ENCODE results near the gene PRKN.

Gene PRKN

DNA sequence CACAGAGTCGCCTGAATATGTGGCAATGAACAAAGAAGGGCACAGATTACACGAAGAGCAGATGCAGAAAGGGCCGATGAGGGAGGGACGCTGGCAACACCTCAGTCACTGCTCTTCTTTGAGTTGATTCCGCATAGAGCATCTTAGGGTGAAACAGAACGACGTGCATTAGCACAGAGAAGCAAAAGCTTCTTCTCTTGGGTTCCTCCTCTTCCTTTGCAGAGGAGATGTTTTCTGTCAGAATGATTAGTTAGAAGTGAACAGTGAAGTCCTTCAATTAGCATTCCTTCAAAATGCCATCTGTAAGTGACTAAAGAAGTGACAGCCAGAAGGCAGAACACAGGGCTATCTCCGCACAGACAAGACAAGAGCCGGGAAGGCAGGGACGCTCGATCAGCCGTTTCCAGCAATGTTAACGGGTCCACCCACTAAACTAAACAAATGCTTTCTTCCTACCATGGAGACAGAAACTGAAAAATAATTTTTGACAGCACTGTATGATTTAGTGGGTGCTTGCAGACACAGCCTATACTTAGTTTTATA lies 1233.9 kb downstream of the PRKN start:
- Histone ChIP-seq H4K20me1 (ENCODE audit: insufficient read depth, low read length) (no peaks in the 10 kb centered on the region), H2AFZ (ENCODE audit: low read length) (no peak overlapping the region), H3K9me2 (ENCODE audit: low read depth, low read length) (no peaks in the 10 kb centered on the region), H3K4me2 (ENCODE audit: low read length) (no peak overlapping the region), H3F3A (ENCODE audit: insufficient read depth, low read length) (no peaks in the 10 kb centered on the region), H3K4me3 (ENCODE audit: low read depth, low read length, poor library complexity, severe bottlenecking) (no peak overlapping the region), H3K27me3 (ENCODE audit: insufficient read depth, low read length) (no peaks in the 10 kb centered on the region), H3K27ac (ENCODE audit: low read depth, low read length, poor library complexity, severe bottlenecking) (no peak overlapping the region), H3K9ac (ENCODE audit: low read length) (no peak overlapping the region), H3K9me3 (ENCODE audit: low read length) (no peaks in the 10 kb centered on the region), H3K4me1 (ENCODE audit: insufficient read depth, low read length, severe bottlenecking) (no peaks in the 10 kb centered on the region), H3K36me3 (ENCODE audit: insufficient read depth, low read length) (no peaks in the 10 kb centered on the region), H3K79me2 (ENCODE audit: insufficient read depth, low read length) (no peaks in the 10 kb centered on the region)
- TF ChIP-seq, protein P1, sequence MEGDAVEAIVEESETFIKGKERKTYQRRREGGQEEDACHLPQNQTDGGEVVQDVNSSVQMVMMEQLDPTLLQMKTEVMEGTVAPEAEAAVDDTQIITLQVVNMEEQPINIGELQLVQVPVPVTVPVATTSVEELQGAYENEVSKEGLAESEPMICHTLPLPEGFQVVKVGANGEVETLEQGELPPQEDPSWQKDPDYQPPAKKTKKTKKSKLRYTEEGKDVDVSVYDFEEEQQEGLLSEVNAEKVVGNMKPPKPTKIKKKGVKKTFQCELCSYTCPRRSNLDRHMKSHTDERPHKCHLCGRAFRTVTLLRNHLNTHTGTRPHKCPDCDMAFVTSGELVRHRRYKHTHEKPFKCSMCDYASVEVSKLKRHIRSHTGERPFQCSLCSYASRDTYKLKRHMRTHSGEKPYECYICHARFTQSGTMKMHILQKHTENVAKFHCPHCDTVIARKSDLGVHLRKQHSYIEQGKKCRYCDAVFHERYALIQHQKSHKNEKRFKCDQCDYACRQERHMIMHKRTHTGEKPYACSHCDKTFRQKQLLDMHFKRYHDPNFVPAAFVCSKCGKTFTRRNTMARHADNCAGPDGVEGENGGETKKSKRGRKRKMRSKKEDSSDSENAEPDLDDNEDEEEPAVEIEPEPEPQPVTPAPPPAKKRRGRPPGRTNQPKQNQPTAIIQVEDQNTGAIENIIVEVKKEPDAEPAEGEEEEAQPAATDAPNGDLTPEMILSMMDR (IDR thresholded peaks at IDR 0.05; ENCODE audit: low read length): no peak
- no peak for TF ChIP-seq EZH2 (IDR thresholded peaks at IDR 0.05; ENCODE audit: borderline replicate concordance, low read length)

DNA sequence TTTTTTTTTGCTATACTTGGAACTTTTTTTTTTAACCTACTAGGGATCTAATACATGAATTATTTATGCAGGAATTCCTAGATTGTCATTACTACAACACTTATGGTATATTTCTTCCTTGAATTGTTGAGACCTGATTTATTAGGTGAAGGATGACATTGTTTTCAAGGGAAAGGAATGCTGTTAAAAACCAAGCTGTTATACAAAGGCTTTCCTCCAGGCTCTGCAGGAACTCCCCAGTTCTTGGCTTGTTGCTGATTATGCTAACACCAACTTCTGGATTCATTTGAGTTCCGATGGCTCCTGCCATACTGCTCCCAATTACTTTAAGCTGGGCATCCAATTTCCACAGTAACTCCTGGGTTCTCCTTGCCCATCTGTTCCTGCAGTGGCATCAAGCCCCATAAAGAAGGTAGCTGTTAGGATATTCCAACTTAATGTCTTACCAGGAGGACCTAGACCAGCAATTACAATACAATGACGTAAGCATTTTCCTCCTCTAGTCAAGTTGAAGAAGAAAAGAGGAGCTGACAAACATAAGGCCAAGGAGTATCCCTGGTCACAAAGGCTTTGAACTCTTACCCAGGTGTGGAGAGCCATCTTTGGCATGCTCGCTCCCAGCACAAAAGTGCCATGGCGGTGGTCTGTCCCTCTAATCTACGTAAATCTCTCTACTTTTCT lies 1237.8 kb downstream of the PRKN start:
- H3K27me3 ChIP-seq (ENCODE audit: insufficient read depth, low read length): 0 out of 2 replicates have a peak, but pooled peaks cover 3% of the 10 kb centered on the region
- no peaks in the 10 kb centered on the region for H3K9me2 ChIP-seq (ENCODE audit: low read depth, low read length)
- no peaks in the 10 kb centered on the region for H3K9me3 ChIP-seq (ENCODE audit: low read length)
- no peaks in the 10 kb centered on the region for H3K79me2 ChIP-seq (ENCODE audit: insufficient read depth, low read length)
- H3K4me2 ChIP-seq (ENCODE audit: low read length): no peak overlapping the region
- H3K27ac ChIP-seq (ENCODE audit: low read depth, low read length, poor library complexity, severe bottlenecking): no peak overlapping the region
- no peaks in the 10 kb centered on the region for H3F3A ChIP-seq (ENCODE audit: insufficient read depth, low read length)
- H3K36me3 ChIP-seq (ENCODE audit: insufficient read depth, low read length): no peaks in the 10 kb centered on the region
- H4K20me1 ChIP-seq (ENCODE audit: insufficient read depth, low read length): no peaks in the 10 kb centered on the region
- no peak overlapping the region for H3K4me3 ChIP-seq (ENCODE audit: low read depth, low read length, poor library complexity, severe bottlenecking)
- TF ChIP-seq, protein P1 (IDR thresholded peaks at IDR 0.05; ENCODE audit: low read length): no peak
- TF ChIP-seq EZH2 (IDR thresholded peaks at IDR 0.05; ENCODE audit: borderline replicate concordance, low read length): no peak
- H3K4me1 ChIP-seq (ENCODE audit: insufficient read depth, low read length, severe bottlenecking): no peaks in the 10 kb centered on the region
- no peak overlapping the region for H3K9ac ChIP-seq (ENCODE audit: low read length)
- H2AFZ ChIP-seq (ENCODE audit: low read length): no peak overlapping the region

DNA sequence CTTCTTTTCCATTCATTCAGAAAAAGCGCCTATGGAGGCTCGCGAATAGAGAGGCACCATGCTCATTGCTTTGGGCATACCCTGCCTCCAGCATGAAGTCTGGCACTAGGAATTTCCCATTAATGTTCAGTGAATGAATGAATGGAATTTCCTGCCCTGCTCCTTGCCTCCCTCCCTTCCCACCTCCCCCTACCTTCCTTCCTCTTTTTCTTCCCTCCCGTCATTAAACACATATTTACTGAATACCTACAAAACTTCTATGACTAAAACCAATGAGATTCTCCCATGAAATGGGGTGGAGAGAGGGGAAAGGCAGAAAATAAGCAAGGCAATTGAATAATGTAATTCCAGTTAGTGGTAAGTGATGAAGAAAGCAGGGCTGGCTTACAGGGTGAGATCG lies 1239.9 kb downstream of the PRKN start:
- H3K4me3 ChIP-seq (ENCODE audit: low read depth, low read length, poor library complexity, severe bottlenecking): no peak overlapping the region
- no peak overlapping the region for H2AFZ ChIP-seq (ENCODE audit: low read length)
- H3K9ac ChIP-seq (ENCODE audit: low read length): no peak overlapping the region
- H3K4me2 ChIP-seq (ENCODE audit: low read length): no peak overlapping the region
- 0 out of 2 replicates have a peak, but pooled peaks cover 3% of the 10 kb centered on the region for H3K27me3 ChIP-seq (ENCODE audit: insufficient read depth, low read length)
- H3K9me2 ChIP-seq (ENCODE audit: low read depth, low read length): no peaks in the 10 kb centered on the region
- H3K27ac ChIP-seq (ENCODE audit: low read depth, low read length, poor library complexity, severe bottlenecking): no peak overlapping the region
- no peaks in the 10 kb centered on the region for H3K4me1 ChIP-seq (ENCODE audit: insufficient read depth, low read length, severe bottlenecking)
- H3K9me3 ChIP-seq (ENCODE audit: low read length): no peaks in the 10 kb centered on the region
- H4K20me1 ChIP-seq (ENCODE audit: insufficient read depth, low read length): no peaks in the 10 kb centered on the region
- TF ChIP-seq, protein P1 (IDR thresholded peaks at IDR 0.05; ENCODE audit: low read length): no peak
- no peak for TF ChIP-seq EZH2 (IDR thresholded peaks at IDR 0.05; ENCODE audit: borderline replicate concordance, low read length)
- no peaks in the 10 kb centered on the region for H3K79me2 ChIP-seq (ENCODE audit: insufficient read depth, low read length)
- no peaks in the 10 kb centered on the region for H3K36me3 ChIP-seq (ENCODE audit: insufficient read depth, low read length)
- H3F3A ChIP-seq (ENCODE audit: insufficient read depth, low read length): no peaks in the 10 kb centered on the region

Data from OCI-LY1 (cell line).